Keratinocyte (primary cell): Measurements from ENCODE around the gene NTMT1. TPM values are rescaled to one million over a fixed set of nuclear protein-coding genes. Genes with fewer than 3 reads are reported as not detected.

Source experiments
- DNase-seq: peaks from one replicate; pipeline ENCODE4 v3.0.0-alpha.2; 2011; ENCODE audit warnings: low read depth, missing footprints, low spot score
- FAIRE-seq: peaks from 2 replicates; lab custom pipeline; 2011; peaks lifted over from hg19 to GRCh38; lab: Jason Lieb, UNC
- H2AFZ ChIP-seq: 2 replicates; pipeline ENCODE4 v1.6.0; 2012; ENCODE audit warnings: low read length, control low read depth, inconsistent platforms; ENCODE audit not compliant: control insufficient read depth
- H3K27ac ChIP-seq: 2 replicates; pipeline ENCODE4 v1.5.1; 2011; ENCODE audit warnings: low read length; ENCODE audit not compliant: control insufficient read depth, insufficient read depth
- H3K27me3 ChIP-seq: 3 replicates; pipeline ENCODE4 v1.6.0; 2011; ENCODE audit warnings: low read length; ENCODE audit not compliant: control insufficient read depth, insufficient read depth; ENCODE audit errors: extremely low read depth
- H3K36me3 ChIP-seq, 2 experiments: 2 replicates in 1 of 2; 3 replicates in 1 of 2; pipeline ENCODE4 v1.5.1; 2011; ENCODE audit warnings: low read length in 2 of 2, mild to moderate bottlenecking in 1 of 2; ENCODE audit not compliant: control insufficient read depth in 2 of 2, insufficient read depth in 2 of 2; ENCODE audit errors: extremely low read depth in 1 of 2
- H3K4me1 ChIP-seq: 3 replicates; pipeline ENCODE4 v1.5.1; 2011; ENCODE audit warnings: low read length; ENCODE audit not compliant: control insufficient read depth, insufficient read depth; ENCODE audit errors: extremely low read depth
- H3K4me2 ChIP-seq: 3 replicates; pipeline ENCODE4 v1.6.0; 2011; ENCODE audit warnings: low read depth, low read length; ENCODE audit not compliant: control insufficient read depth, insufficient read depth; ENCODE audit errors: extremely low read depth
- H3K4me3 ChIP-seq, 3 experiments: fragments of 200-600 bp in 1 of 3; sonication (generic) in 1 of 3; 2 replicates in 2 of 3; 3 replicates in 1 of 3; pipeline ENCODE4 v1.5.1; 2011 to 2016; ENCODE audit warnings: low read length in 3 of 3, mild to moderate bottlenecking in 3 of 3, control low read depth in 2 of 3, inconsistent platforms in 1 of 3, low read depth in 1 of 3, mixed read lengths in 1 of 3, mixed run types in 1 of 3, moderate library complexity in 1 of 3; ENCODE audit not compliant: control insufficient read depth in 2 of 3, insufficient read depth in 2 of 3; ENCODE audit errors: extremely low read depth in 1 of 3
- H3K79me2 ChIP-seq: 2 replicates; pipeline ENCODE4 v1.6.0; 2012; ENCODE audit warnings: low read length; ENCODE audit not compliant: control insufficient read depth, insufficient read depth
- H3K9ac ChIP-seq: 3 replicates; pipeline ENCODE4 v1.6.0; 2011; ENCODE audit warnings: low read length; ENCODE audit not compliant: control insufficient read depth, insufficient read depth; ENCODE audit errors: extremely low read depth
- H3K9me1 ChIP-seq: 3 replicates; pipeline ENCODE4 v1.6.0; 2011; ENCODE audit warnings: low read length; ENCODE audit not compliant: control insufficient read depth, insufficient read depth; ENCODE audit errors: extremely low read depth
- H3K9me3 ChIP-seq: 2 replicates; pipeline ENCODE4 v1.5.1; 2012; ENCODE audit warnings: low read depth, low read length; ENCODE audit not compliant: control insufficient read depth
- H4K20me1 ChIP-seq: 3 replicates; pipeline ENCODE4 v1.6.0; 2011; ENCODE audit warnings: low read length; ENCODE audit not compliant: control insufficient read depth, insufficient read depth; ENCODE audit errors: extremely low read depth
- CTCF ChIP-seq, 3 experiments: IDR thresholded peaks in 1 of 3; conservative IDR thresholded peaks in 1 of 3; optimal IDR thresholded peaks in 1 of 3; 2 replicates in 2 of 3; 3 replicates in 1 of 3; pipeline versions ENCODE3 to v1.5.1; 2011; ENCODE audit warnings: low read length in 3 of 3, mild to moderate bottlenecking in 3 of 3, moderate library complexity in 2 of 3, control low read depth in 1 of 3, inconsistent platforms in 1 of 3; ENCODE audit not compliant: insufficient read depth in 2 of 3; ENCODE audit errors: extremely low read depth in 1 of 3
- EZH2 ChIP-seq: IDR thresholded peaks from one replicate; pipeline ENCODE4 v1.6.1; 2012; ENCODE audit warnings: inconsistent platforms, mild to moderate bottlenecking, low read length, moderate library complexity
- dilution Hi-C: fragments of 300-500 bp; cut with MboI; formaldehyde crosslinking; loops from one replicate; pipeline ENCODE4 v1.7.0; 2020; ENCODE audit warnings: low sequenced_read_pairs; ENCODE audit not compliant: extremely low pct_ligation_motif_present
- polyA plus RNA-seq, 5 experiments: library from polyadenylated mRNA; depleted of rRNA in 3 of 5; stranded (reverse) in 3 of 5; stranded (forward) in 1 of 5; unstranded in 1 of 5; fragments of >200 nt; gene quantifications; 1 replicate in 1 of 5; 2 replicates in 3 of 5; 3 replicates in 1 of 5; pipeline versions ENCODE4 v1.2.1 to v1.2.3, GENCODE V29; 2011 to 2012; ENCODE audit warnings: missing spikeins in 2 of 5, low read depth in 1 of 5, low replicate concordance in 1 of 5

Gene NTMT1
- polyA plus RNA-seq, 1 donor (not counting 4 experiments of a cell fraction or from before 2014, with no cell fraction given): 50.2 TPM

- no peak overlapping the region for H3K27ac ChIP-seq
- no peak for DNase-seq
Measured at GRCh38 chr9:129585352-129585751, 40.6 kb upstream of the NTMT1 start.

DNA sequence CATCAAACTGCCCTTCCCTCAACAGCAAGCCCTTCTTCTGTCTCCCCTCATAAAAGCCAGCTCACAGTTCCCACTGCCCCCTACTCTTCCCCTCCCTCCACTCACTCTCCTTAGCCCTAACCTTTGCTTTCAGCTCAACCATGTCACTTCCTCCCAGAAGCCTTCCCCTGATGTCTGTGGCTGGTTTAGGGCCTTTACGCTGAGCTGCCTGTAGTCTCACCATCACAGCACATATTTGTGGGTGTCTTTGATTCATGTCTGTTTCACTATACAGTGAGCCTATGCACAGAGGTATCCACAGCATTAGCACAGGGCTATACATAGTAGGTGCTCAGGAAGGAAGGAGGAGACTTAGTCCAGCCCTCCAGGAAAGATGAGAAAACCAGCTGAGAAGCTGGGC lies 39.7 kb upstream of the NTMT1 start:
- H3K27me3 ChIP-seq: no peaks in the 10 kb centered on the region
- no peak for FAIRE-seq
- dilution Hi-C loops: no loop called here
- no peaks in the 10 kb centered on the region for H3K36me3 ChIP-seq
- H3K9me1 ChIP-seq: no peaks in the 10 kb centered on the region
- H3K27ac ChIP-seq: no peak overlapping the region
- TF ChIP-seq EZH2: no peak
- TF ChIP-seq CTCF (optimal IDR thresholded peaks at IDR 0.05 in 1 of 3, IDR thresholded peaks at IDR 0.05 in 1 of 3, conservative IDR thresholded peaks at IDR 0.05 in 1 of 3; ENCODE audit: extremely low read depth in 1 of 3, insufficient read depth in 2 of 3, low read length in 3 of 3): no peak
- no peaks in the 10 kb centered on the region for H4K20me1 ChIP-seq
- H3K4me1 ChIP-seq: no peaks in the 10 kb centered on the region
- no peak overlapping the region for H3K9ac ChIP-seq
- H3K79me2 ChIP-seq: no peaks in the 10 kb centered on the region
- H2AFZ ChIP-seq: no peak overlapping the region
- no peak overlapping the region for H3K4me3 ChIP-seq
- no peaks in the 10 kb centered on the region for H3K9me3 ChIP-seq
- no peak overlapping the region for H3K4me2 ChIP-seq
- no peak for DNase-seq

More at GRCh38 chr9:129585352-129585751, 40.6 kb upstream of the NTMT1 start:
- no peak for FAIRE-seq
- Histone ChIP-seq H3K27me3 (no peaks in the 10 kb centered on the region), H3K4me1 (no peaks in the 10 kb centered on the region), H3K9me1 (no peaks in the 10 kb centered on the region), H3K9ac (no peak overlapping the region), H2AFZ (no peak overlapping the region), H3K9me3 (no peaks in the 10 kb centered on the region), H3K36me3 (no peaks in the 10 kb centered on the region), H3K4me3 (no peak overlapping the region), H3K79me2 (no peaks in the 10 kb centered on the region), H3K4me2 (no peak overlapping the region), H4K20me1 (no peaks in the 10 kb centered on the region)
- dilution Hi-C loops: no loop called here
- no peak for TF ChIP-seq EZH2

DNA sequence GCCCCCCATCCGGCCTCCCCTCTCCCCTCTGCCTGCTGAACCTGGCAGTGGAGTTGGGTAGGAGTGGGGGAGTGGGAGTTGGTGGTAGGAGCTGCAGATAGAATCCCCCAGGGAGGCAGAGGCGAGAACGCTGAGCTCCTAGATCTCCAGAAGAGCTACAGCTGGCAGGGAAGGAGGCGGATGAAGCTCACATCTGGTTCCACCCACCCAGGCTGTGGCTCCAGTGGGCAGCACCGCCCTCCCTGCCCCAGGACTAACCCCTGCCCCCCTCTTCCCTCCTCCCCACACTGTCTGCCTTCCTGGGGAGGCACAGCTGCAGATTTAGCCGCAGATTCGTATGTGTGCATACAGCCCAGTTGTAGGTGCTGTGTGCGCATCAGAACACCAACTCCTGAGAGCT lies 39.3 kb upstream of the NTMT1 start:
- no peak overlapping the region for H3K4me3 ChIP-seq
- no peak overlapping the region for H3K4me2 ChIP-seq
- TF ChIP-seq CTCF (optimal IDR thresholded peaks at IDR 0.05 in 1 of 3, IDR thresholded peaks at IDR 0.05 in 1 of 3, conservative IDR thresholded peaks at IDR 0.05 in 1 of 3; ENCODE audit: extremely low read depth in 1 of 3, insufficient read depth in 2 of 3, low read length in 3 of 3) (no peak), EZH2 (no peak)
- DNase-seq (no peak), FAIRE-seq (no peak)
- H3K36me3 ChIP-seq: no peaks in the 10 kb centered on the region
- no peaks in the 10 kb centered on the region for H4K20me1 ChIP-seq
- no peaks in the 10 kb centered on the region for H3K4me1 ChIP-seq
- H3K9me3 ChIP-seq: no peaks in the 10 kb centered on the region
- H3K9me1 ChIP-seq: no peaks in the 10 kb centered on the region
- no peak overlapping the region for H2AFZ ChIP-seq
- no peaks in the 10 kb centered on the region for H3K27me3 ChIP-seq
- no peak overlapping the region for H3K9ac ChIP-seq
- no peak overlapping the region for H3K27ac ChIP-seq
- no peaks in the 10 kb centered on the region for H3K79me2 ChIP-seq
- dilution Hi-C loops: no loop called here
